Measurements from ENCODE around the gene ENTPD5.

GRCh38 chr14:73968885-73969284 is 50.2 kb downstream of the ENTPD5 start:
- no peak for TF ChIP-seq CTCF (conservative IDR thresholded peaks at IDR 0.05; ENCODE audit: low read length)
- TF ChIP-seq EZH2phosphoT487 (IDR thresholded peaks at IDR 0.05; ENCODE audit: borderline replicate concordance): no peak
